ENCODE results near the gene IGF1R. TPM values are rescaled to one million over a fixed set of nuclear protein-coding genes. Genes with fewer than 3 reads are reported as not detected.

IGF1R gene
- total RNA-seq, 2 experiments from 2014 or later = 22.8 to 24.7 TPM

- intact Hi-C loops (cut with micrococcal nuclease) = no loop called here
- no peak overlapping the region for H3K27ac Mint-ChIP-seq
- ATAC-seq (no peak), DNase-seq (no peak)
- TF ChIP-seq CTCF (IDR thresholded peaks at IDR 0.05) = no peak
- H3K4me3 Mint-ChIP-seq = no peak overlapping the region
- POLR2A ChIA-PET = no interaction called here
- no peaks in the 10 kb centered on the region for H3K27me3 Mint-ChIP-seq
- no peaks in the 10 kb centered on the region for H3K36me3 Mint-ChIP-seq (ENCODE audit: low read depth)
- H3K9me3 Mint-ChIP-seq = peaks cover 3% of the 10 kb centered on the region
- CTCF ChIA-PET = interaction anchor here (1.3 kb wide), 1 partner anchor 13 kb away, joined by 5 read pairs; no protein-coding TSS in a partner anchor
- H3K4me1 Mint-ChIP-seq (ENCODE audit: low read depth) = peaks cover 24% of the 10 kb centered on the region
These were observed 117.3 kb downstream of the IGF1R start for GRCh38 chr15:98765610-98766009.

GRCh38 chr15:98767692-98768091, 119.4 kb downstream of the IGF1R start:
- Mint-ChIP-seq H3K4me1 (ENCODE audit: low read depth) (peaks cover 22% of the 10 kb centered on the region), H3K27ac (no peak overlapping the region), H3K27me3 (no peaks in the 10 kb centered on the region), H3K4me3 (no peak overlapping the region), H3K36me3 (ENCODE audit: low read depth) (no peaks in the 10 kb centered on the region), H3K9me3 (peaks cover 3% of the 10 kb centered on the region)
- POLR2A ChIA-PET = no interaction called here
- no peak for DNase-seq
- CTCF ChIA-PET = interaction anchor here (1.5 kb wide), 1 partner anchor 12 kb away, joined by 5 read pairs; no protein-coding TSS in a partner anchor
- TF ChIP-seq CTCF (IDR thresholded peaks at IDR 0.05) = no peak
- intact Hi-C loops (cut with micrococcal nuclease) = no loop called here
- no peak for ATAC-seq

DNA sequence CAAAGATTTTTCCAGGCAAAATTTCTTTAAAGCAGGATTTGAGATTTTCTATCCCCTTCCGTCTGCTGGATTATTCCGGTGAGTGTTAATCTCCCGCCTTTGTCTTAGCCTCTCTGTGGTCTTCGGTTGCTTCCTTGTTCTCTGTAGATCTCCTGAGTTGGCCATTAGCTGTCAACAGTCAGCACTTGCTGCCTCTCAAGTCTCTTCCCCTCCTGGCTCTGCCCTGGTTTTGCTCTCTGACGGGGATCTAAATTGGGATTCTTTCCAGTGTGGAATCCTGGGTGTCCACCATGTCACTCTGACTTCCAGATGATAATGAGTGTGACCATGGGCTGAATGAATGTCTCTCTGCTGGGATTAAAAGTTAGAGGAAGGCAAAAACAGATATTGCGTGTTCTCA, 121.5 kb downstream of the IGF1R start:
- peaks cover 2% of the 10 kb centered on the region for H3K9me3 Mint-ChIP-seq
- intact Hi-C loops (cut with micrococcal nuclease) = no loop called here

DNA sequence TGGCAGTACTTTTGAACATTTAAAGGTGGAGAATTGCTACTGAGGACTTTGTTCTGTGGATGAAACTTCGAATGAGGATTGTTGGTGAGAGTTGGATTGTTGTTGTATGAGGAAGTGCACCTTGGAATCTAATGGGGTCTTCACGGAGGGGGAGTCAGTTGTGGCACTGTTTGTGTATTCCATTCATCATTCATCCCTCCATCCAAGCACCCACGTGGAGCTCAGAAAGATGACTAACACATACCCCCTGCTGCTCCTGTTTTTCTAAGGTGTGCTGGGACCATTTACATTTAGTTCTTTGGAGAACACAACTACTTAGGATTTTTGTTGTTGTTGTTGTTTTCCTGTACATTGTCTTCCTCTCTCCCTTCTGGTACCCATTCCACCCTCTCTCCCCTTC, 122.6 kb downstream of the IGF1R start:
- no peak overlapping the region for H3K4me3 Mint-ChIP-seq
- no peaks in the 10 kb centered on the region for H3K9me3 Mint-ChIP-seq
- POLR2A ChIA-PET = no interaction called here
- ATAC-seq (no peak), DNase-seq (no peak)
- CTCF ChIA-PET = interaction anchor here (1.2 to 1.3 kb wide), 2 partner anchors 111 to 252 kb away, joined by 3 read pairs; no protein-coding TSS in a partner anchor
- intact Hi-C loops (cut with micrococcal nuclease) = no loop called here
- H3K36me3 Mint-ChIP-seq (ENCODE audit: low read depth) = no peaks in the 10 kb centered on the region
- H3K27ac Mint-ChIP-seq = no peak overlapping the region
- H3K27me3 Mint-ChIP-seq = no peaks in the 10 kb centered on the region
- peaks cover 34% of the 10 kb centered on the region for H3K4me1 Mint-ChIP-seq (ENCODE audit: low read depth)
- TF ChIP-seq CTCF (IDR thresholded peaks at IDR 0.05) = no peak

More for the DNA sequence above, 121.5 kb downstream of the IGF1R start:
- DNase-seq (no peak), ATAC-seq (no peak)
- ChIA-PET POLR2A (no interaction called here), CTCF (interaction anchor here (1.0 to 1.4 kb wide), 2 partner anchors 49 to 251 kb away, joined by 3 to 5 read pairs; no protein-coding TSS in a partner anchor)
- no peak overlapping the region for H3K4me3 Mint-ChIP-seq
- H3K4me1 Mint-ChIP-seq (ENCODE audit: low read depth) = peaks cover 33% of the 10 kb centered on the region
- no peaks in the 10 kb centered on the region for H3K36me3 Mint-ChIP-seq (ENCODE audit: low read depth)
- TF ChIP-seq CTCF (IDR thresholded peaks at IDR 0.05) = no peak
- no peak overlapping the region for H3K27ac Mint-ChIP-seq
- H3K27me3 Mint-ChIP-seq = no peaks in the 10 kb centered on the region

GRCh38 chr15:98771541-98771940, 123.2 kb downstream of the IGF1R start:
- no peaks in the 10 kb centered on the region for H3K36me3 Mint-ChIP-seq (ENCODE audit: low read depth)
- H3K4me1 Mint-ChIP-seq (ENCODE audit: low read depth) = peaks cover 38% of the 10 kb centered on the region
- intact Hi-C loops (cut with micrococcal nuclease) = no loop called here
- H3K4me3 Mint-ChIP-seq = no peak overlapping the region
- H3K9me3 Mint-ChIP-seq = no peaks in the 10 kb centered on the region
- ATAC-seq (no peak), DNase-seq (no peak)
- TF ChIP-seq CTCF (IDR thresholded peaks at IDR 0.05) = no peak
- ChIA-PET POLR2A (no interaction called here), CTCF (interaction anchor here (1.1 to 1.3 kb wide), 3 partner anchors 110 to 252 kb away, joined by 3 read pairs; no protein-coding TSS in a partner anchor)
- no peaks in the 10 kb centered on the region for H3K27me3 Mint-ChIP-seq
- no peak overlapping the region for H3K27ac Mint-ChIP-seq

Data from activated CD8-positive, alpha-beta T cell treated with anti-CD3 and anti-CD28 coated beads for 36 hours (primary cell).